ENCODE data around the gene TTC33.
"Not testable (repeated sequence)": the region's sequence is repeated elsewhere in the genome, so short reads cannot be mapped to it uniquely, and the experiment has no call there.

TTC33 gene, protein sequence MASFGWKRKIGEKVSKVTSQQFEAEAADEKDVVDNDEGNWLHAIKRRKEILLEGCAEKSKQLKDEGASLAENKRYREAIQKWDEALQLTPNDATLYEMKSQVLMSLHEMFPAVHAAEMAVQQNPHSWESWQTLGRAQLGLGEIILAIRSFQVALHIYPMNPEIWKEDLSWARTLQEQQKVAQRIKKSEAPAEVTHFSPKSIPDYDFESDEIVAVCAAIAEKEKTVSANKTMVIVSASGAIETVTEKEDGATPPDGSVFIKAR

GRCh38 chr5:40755407-40756365 lies at the start of gene TTC33:
Gene TTC33, minus strand, starts transcription at chr5:40755961. Its CDS starts 8,943 bp downstream, at chr5:40747018.
- peak; percentile 95 for DNase-seq

DNA sequence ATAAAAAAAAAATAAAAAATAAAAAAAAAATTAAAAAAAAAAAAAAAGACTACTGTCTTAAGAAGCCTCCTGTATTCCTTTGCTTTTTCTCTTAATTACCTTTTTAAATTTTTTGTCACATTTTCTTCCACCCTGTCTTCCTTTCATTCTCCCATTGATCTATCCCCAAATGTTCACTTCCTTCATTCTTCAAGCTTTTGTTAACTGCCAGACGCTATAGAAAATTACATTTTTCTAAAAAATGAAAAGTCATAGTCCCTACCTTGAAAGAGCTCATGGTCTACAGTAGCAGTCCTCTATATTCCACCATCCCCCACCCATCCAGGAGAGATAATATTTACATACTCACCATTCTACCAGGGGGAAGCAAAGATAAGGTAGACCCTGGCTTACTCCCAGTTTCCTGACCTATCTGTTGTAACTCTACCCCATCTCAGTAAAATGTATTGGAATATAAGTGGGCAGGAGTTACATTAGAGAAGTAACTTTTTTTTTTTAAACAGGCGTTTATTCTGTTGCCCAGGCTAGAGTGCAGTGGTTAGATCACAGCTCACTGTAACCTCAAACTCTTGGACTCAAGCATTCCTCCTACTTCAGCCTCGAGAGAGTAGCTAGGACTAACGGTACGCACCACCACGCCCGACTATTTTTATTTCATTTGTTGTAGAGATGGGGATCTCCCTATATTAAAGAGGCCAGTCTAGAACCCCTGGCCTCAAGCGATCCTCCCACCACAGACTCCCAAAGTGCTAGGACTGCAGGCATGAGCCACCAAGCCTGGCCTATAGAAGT lies 46.2 kb upstream of the TTC33 start:
- no peak for DNase-seq

- no peak for DNase-seq
Observed at GRCh38 chr5:40799258-40799657, 43.5 kb upstream of the TTC33 start.

- DNase-seq, result no peak
Observed at GRCh38 chr5:40798801-40799210, 43.0 kb upstream of the TTC33 start.

DNA sequence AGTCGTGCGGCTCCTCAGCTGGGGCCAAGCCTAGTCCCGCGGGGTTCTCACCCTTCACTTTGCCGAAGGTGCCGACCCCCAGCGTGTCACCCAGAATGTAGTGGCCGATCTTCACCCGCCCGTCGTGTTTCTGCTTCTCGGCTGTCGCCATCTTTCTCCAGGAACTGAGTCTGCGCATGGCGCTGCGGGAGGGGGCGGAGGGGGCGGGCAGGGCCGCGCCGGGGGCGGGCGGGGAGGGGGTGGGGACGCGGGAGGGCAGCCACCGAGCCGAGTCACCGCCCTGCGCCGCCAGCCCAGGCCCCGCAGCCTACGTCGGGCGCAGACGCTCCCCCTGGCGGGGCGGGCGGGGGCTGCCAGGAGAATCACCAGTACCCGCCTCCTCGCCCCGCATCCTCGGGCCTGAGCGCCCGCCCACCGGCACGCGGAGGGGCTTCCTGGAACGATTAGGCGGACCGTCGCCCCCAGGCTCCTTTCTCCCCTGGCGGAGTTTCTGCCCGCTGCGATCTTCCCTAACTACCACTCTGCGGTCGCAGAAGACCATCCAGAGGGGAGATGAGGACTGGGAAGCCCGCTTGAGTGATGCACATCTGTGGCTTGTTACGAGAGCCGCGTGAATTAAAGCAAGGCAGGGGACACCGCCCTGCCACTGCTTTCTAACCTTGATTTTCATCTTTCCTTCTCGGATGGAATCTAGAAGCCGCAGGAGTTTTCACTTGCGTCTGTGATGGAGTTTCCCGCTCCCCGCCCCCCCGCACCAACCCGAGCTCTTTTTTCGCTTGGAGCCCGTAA lies 42.4 kb upstream of the TTC33 start, which contains the start of gene PRKAA1:
PRKAA1 (minus strand) TSS at position 363 of the 789 bp plus-strand sequence; CDS start at position 178, 185 bp downstream.
- DNase-seq, result peak; percentile 86

DNA sequence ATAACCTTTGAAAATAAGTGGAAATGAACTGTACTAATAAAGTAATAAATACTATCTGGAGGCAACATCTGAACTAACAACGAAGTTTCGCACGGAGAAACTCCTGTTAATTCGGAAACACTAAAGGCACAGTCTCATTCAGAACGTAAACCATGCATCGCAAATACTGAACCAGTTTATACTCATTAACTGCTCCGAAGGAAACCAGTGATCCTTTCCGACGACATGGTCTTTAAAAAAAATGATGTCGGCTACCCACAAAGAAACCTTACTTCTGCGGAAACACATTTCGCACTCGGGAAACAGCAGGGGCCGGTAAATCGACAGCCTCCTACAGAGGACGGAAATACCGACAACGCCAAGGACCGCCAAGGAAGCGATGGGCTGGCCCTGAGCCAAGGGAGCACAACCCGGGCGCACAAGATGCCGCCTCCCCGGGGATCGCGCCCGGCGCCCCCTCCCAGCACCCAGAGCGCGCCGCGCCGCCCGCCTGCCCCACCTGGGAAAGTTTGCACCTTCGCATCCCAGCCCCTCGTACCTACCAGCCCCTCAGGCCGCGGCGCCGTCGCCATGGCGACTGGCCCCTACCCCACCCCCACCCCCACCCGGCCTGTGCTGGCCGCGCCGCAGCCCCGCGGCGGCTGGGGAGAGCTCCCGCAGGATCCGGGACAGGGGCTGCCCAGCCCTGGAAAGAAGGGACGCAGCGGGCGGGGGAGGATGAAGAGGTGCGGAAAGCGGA lies 41.7 kb upstream of the TTC33 start:
- peak; percentile 69 for DNase-seq

DNA sequence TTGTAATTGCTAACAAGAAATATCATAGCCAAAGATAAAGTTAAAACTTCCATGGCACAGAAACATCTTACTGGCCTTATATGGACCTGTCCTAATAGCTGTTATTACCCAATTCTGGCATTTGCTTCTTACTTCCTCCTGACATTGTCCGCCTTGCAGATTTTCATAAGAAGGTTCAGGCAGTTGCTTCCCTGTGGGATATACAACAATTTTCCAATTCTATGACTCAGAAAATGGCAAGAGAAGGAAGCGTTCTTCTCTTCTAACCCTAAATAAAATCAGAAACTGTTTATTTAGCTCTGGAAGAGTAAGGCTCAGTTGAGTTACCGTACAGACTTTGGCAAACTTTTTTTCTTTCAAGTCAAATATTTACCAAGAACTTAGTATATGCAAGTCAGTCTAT lies 40.7 kb upstream of the TTC33 start:
- DNase-seq, result no peak

GRCh38 chr5:40794877-40795276 lies 39.1 kb upstream of the TTC33 start:
- not testable (repeated sequence) for DNase-seq

DNA sequence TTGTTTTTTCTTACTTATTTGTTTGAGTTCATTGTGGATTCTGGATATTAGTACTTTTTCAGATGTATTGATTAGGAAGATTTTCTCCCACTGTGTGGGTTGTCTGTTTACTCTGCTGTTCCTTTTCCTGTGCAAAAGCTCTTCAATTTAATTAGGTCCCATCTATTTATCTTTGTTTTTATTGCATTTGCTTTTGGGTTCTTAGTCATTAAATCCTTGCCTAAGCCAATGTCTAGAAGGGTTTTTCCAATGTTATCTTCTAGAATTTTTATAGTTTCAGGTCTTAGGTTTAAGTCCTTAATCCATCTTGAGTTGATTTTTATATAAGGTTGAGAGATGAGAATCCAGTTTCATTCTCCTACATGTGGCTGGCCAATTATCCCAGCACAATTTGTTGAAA lies 38.6 kb upstream of the TTC33 start:
- not testable (repeated sequence) for DNase-seq

DNA sequence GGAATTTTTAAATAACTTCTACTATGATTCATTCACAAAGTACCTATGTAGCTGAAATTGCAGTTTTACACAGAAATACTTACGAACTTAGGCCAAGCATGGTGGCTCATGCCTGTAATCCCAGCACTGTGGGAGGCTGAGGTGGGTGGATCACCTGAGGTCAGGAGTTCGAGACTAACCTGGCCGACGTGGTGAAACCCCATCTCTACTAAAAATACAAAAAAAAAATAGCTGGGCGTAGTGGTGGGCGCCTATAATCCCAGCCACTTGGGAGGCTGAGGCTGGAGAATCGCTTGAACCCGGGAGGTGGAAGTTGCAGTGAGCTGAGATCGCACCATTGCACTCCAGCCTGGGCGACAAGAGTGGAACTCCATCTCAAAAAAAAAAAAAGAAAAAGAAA lies 36.9 kb upstream of the TTC33 start:
- DNase-seq, result not testable (repeated sequence)

DNA sequence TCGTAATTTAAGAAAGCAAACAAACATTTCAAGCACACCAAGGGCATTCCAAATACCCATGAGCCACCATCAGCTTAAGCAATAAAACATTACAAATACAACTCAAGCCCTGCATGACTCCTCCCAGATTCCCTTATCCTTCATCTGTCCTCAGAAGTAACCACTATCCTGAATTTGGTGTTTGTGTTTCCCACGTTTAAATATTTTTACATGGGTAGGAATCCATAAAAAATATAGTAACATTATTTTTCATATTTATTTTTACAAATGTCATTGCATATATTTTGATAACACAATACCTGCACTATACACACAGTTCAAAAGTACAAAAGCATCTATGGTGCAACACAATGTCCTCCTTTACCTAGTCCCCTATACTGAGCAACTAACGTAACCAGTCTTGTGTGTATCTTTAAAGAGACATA lies 36.0 kb upstream of the TTC33 start:
- DNase-seq, result no peak

DNA sequence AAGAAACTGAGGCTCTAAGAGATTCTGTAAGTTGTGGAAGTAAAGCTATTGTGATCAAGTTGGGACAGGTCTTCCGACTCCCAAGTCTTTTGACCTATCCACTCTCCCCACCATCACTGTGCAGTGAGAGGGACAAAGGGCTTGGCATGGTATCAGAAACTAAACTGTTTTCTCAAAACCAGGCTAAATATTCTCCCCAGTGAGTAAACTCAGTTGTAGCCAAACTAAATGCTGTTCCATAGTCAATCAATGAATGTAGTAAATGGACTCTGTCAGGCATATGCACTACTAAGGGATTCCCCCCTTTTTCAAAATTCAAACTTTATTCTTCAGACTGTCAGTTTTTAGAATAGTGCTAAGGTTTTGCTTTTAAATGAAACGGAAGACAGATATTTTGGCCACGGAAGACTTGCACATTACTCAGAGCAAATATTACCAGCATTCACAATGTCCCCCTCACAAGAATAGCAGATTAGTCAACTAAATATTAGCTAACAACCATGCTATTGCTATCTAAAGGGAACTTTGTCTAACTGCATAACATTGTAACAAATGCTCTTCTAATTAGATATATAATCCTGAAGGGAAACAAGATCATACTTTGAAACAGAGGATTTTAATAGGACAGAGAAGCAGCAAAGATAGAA lies 35.3 kb upstream of the TTC33 start:
- DNase-seq, result no peak

DNA sequence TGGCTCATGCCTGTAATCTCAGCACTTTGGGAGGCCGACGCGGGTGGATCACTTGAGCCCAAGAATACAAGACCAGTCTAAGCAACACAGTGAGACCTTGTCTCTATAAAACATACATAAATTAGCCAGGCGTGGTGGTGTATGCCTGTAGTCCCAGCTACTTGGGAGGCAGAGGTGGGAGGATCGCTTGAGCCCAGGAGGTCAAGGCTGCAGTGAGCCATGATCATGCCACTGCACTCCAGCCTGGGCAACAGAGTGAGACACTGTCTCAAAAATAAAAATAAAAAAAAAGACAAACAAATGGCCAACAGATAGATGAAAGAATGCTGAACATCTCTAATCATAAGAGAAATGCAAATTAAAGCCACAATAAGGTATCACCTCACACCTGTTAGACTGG lies 33.2 kb upstream of the TTC33 start:
- DNase-seq, result not testable (repeated sequence)

DNA sequence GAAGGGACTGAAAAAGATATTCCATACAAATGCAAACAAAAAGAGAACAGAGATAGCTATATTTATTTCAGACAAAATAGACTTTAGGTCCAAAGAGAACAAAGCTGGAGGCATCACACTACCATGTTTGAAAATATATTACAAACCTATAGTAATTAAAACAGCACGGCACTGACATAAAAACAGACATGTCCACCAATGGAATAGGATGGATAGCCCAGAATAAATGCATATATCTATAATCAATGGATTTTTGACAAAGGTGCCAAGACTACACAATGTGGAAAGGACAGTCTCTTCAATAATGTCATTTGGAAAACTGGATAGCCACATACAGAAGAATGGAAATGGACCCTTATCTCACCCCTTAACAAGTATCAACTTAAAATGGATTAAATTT lies 32.2 kb upstream of the TTC33 start:
- DNase-seq, result no peak

DNA sequence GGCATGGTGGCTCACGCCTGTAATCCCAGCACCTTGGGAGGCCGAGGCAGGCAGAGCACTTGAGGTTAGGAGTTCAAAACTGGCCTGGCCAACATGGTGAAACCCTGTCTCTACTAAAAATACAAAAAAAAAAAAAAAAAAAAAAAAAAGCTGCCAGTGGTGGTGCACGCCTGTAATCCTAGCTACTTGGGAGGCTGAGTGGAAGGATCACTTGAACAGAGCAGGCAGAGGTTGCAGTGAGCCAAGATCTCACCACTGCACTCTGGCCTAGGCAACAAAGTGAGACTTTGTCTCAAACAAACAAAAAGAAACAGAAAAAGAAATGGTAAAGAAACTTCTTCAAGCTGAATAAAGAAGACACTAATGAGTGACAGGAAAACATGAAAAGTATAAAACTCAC lies 30.9 kb upstream of the TTC33 start:
- not testable (repeated sequence) for DNase-seq

DNA sequence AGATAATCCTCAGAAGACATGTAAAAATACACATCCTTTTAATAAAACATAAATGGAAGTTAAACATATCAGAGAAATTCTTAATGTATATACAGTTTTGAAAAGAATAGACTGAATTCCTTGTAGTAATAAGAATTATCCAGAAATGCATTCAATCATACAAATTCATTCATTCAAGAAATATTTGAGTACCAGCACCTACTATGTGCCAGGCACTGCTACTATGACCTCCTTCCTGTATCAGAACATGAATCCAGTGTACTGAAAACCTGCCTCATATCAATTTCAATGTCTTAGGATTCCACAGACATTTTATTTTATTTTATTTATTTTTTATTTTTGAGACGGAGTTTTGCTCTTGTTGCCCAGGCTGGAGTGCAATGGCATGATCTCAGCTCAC lies 29.2 kb upstream of the TTC33 start:
- no peak for DNase-seq

DNA sequence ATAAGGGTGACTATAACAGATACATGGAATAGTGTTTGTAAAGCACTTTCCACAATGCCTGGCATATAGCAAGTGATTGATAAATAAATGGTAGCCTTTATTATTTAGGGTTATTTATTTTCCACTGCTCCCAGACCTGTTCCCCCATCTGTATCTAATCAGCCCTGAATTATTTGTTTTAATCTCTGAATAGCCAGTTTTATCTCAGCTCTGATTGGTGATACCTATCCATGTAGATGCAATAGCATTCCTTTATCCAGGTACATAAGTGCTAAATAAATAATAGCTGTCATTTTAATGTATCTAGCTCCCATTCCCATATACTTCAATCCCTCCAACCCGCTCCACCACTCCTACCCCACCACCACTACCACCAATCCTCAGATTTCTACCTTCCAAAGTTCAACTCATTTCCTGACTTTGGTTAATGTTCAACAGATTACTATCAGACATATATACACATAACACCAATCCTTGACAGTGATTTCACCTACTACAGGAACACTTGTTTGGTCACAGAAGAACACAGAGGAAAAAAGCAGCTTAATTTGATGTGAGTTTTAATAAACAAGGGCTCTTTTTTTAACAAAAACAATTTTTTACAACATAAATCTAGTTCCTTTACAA lies 28.4 kb upstream of the TTC33 start:
- DNase-seq, result no peak

DNA sequence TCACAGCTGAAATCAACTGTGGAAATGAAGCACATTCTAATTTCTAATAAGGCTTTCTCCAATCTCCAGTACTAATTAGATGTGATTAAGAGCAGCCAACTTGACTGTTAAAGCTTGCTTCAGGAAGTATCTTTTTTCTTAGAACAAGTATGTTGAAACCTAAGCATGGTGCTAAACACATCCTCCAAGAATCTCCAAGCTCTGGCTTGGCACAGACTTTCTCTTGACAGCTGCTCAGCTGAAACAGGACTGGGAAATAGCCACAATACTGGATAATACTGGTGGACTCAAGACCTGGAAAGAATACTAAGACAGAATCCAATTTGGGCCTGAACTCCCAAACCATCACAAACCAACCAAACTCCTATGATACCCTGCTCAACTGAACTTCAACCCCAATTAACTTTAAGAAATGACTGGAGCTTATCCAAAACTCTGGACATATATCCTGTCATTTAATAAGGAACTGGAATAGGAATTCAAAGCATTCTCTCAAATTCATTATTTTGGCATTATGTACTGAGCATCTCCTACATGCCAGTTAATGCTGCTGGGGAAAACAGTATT lies 26.2 kb upstream of the TTC33 start:
- no peak for DNase-seq

DNA sequence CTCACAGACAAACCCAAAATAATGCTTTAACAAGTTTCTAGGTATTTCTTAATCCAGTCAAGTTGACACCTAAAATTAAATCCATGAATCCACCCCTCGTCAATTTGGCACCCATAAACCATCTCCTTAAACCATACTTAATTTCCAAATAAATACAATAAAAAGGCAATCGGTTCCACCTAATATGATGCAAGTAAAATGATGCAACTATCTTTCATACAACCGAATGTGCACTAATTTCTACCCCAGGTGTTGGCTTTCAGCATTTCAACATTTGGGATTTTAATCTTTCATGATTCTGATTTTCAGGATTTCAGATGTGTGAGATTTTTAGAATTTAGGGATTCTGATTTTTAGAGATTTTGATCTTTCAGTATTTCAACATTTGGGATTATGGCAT lies 25.1 kb upstream of the TTC33 start:
- no peak for DNase-seq

GRCh38 chr5:40780199-40780598 lies 24.4 kb upstream of the TTC33 start:
- no peak for DNase-seq

Data from activated CD4-positive, alpha-beta T cell treated with anti-CD3 and anti-CD28 coated beads, Interleukin-2, amount 50 U/mL, for 1 hour (primary cell).